Mesothelial cell of epicardium (in vitro differentiated cells): ENCODE results near the gene IARS2. TPM values are rescaled to one million over a fixed set of nuclear protein-coding genes. Genes with fewer than 3 reads are reported as not detected.

Source experiments
- DNase-seq, 2 experiments: peaks; one replicate each; pipeline ENCODE4 v3.0.0; 2021; ENCODE audit warnings: low spot score in 2 of 2; ENCODE audit not compliant: unreplicated experiment in 2 of 2
- H3K27ac Mint-ChIP-seq: 2 replicates; pipeline ENCODE4 v1.8.0; 2021; ENCODE audit warnings: mixed read lengths
- H3K27me3 Mint-ChIP-seq: 2 replicates; pipeline ENCODE4 v1.8.0; 2021; ENCODE audit warnings: low read depth, mixed read lengths
- H3K36me3 Mint-ChIP-seq: 2 replicates; pipeline ENCODE4 v1.8.0; 2021; ENCODE audit warnings: mixed read lengths
- H3K4me1 Mint-ChIP-seq: 2 replicates; pipeline ENCODE4 v1.8.0; 2021; ENCODE audit warnings: mixed read lengths
- H3K4me3 Mint-ChIP-seq: 2 replicates; pipeline ENCODE4 v1.8.0; 2021; ENCODE audit warnings: mild to moderate bottlenecking, moderate library complexity, mixed read lengths
- H3K9me3 Mint-ChIP-seq: 2 replicates; pipeline ENCODE4 v1.8.0; 2021; ENCODE audit warnings: mixed read lengths
- CTCF ChIP-seq: fragments of 200-600 bp; sonication (generic); IDR thresholded peaks from one replicate; pipeline ENCODE4 v1.5.0; 2021; ENCODE audit warnings: antibody characterized with exemption; ENCODE audit not compliant: unreplicated experiment
- total RNA-seq: library from RNA; stranded (reverse); gene quantifications from 3 replicates; pipeline ENCODE4 v1.2.1, GENCODE V29; 2021

The IARS2 gene
- 57.0 to 60.4 TPM (median 58.4 TPM) in 3 replicates for total RNA-seq

GRCh38 chr1:220094016-220094911 lies at the start of gene IARS2:
Gene IARS2 (plus strand): TSS chr1:220094132. CDS start chr1:220094217, 85 bp downstream.
- H3K36me3 Mint-ChIP-seq = peaks cover 9% of the 10 kb centered on the region
- peak within 1 kb of the TSS; percentile 76 for H3K4me3 Mint-ChIP-seq
- no peaks in the 10 kb centered on the region for H3K9me3 Mint-ChIP-seq
- peaks cover 20% of the 10 kb centered on the region for H3K4me1 Mint-ChIP-seq
- peak; percentile 88 to 92 for DNase-seq
- peak within 1 kb of the TSS; percentile 82 for H3K27ac Mint-ChIP-seq
- no peaks in the 10 kb centered on the region for H3K27me3 Mint-ChIP-seq
- no peak for TF ChIP-seq CTCF

GRCh38 chr1:220044678-220045355 lies 49.1 kb upstream of the IARS2 start:
- Mint-ChIP-seq H3K27ac (peak overlapping the region; percentile 84), H3K4me1 (peaks cover 20% of the 10 kb centered on the region), H3K9me3 (no peaks in the 10 kb centered on the region), H3K36me3 (no peaks in the 10 kb centered on the region), H3K4me3 (peak overlapping the region; percentile 78), H3K27me3 (no peaks in the 10 kb centered on the region)
- TF ChIP-seq CTCF = no peak
- DNase-seq = no peak

- Mint-ChIP-seq H3K9me3 (no peaks in the 10 kb centered on the region), H3K4me1 (peaks cover 20% of the 10 kb centered on the region), H3K27ac (peak overlapping the region; percentile 84), H3K27me3 (no peaks in the 10 kb centered on the region), H3K36me3 (no peaks in the 10 kb centered on the region), H3K4me3 (peak overlapping the region; percentile 78)
- no peak for DNase-seq
- TF ChIP-seq CTCF = no peak
These were observed 48.4 kb upstream of the IARS2 start for GRCh38 chr1:220045356-220046051.

GRCh38 chr1:220046052-220046930 lies 47.6 kb upstream of the IARS2 start, which contains the start of gene EPRS1:
Gene EPRS1 (minus strand): TSS chr1:220046505. CDS start chr1:220046388, 117 bp downstream.
- Mint-ChIP-seq H3K27ac (peak within 1 kb of the TSS; percentile 84), H3K4me1 (peaks cover 20% of the 10 kb centered on the region), H3K27me3 (no peaks in the 10 kb centered on the region), H3K36me3 (no peaks in the 10 kb centered on the region), H3K4me3 (peak within 1 kb of the TSS; percentile 78), H3K9me3 (no peaks in the 10 kb centered on the region)
- TF ChIP-seq CTCF = peak; percentile 68
- DNase-seq = peak; percentile 80 to 89

GRCh38 chr1:220056374-220056773 lies 37.6 kb upstream of the IARS2 start:
- no peak for TF ChIP-seq CTCF
- no peak for DNase-seq
- Mint-ChIP-seq H3K27ac (no peak overlapping the region), H3K9me3 (no peaks in the 10 kb centered on the region), H3K4me3 (no peak overlapping the region), H3K36me3 (peaks cover 23% of the 10 kb centered on the region), H3K4me1 (no peaks in the 10 kb centered on the region), H3K27me3 (no peaks in the 10 kb centered on the region)
